HUES64 (cell line): ENCODE measurements around the gene FAM13C.
"Not testable (repeated sequence)": the region's sequence is repeated elsewhere in the genome, so short reads cannot be mapped to it uniquely, and the experiment has no call there.

Experiments used
- H3K27ac ChIP-seq: 2 replicates; pipeline ENCODE4 v1.7.0; 2013; ENCODE audit warnings: low read depth, low read length, inconsistent platforms
- H3K27me3 ChIP-seq: 2 replicates; pipeline ENCODE4 v1.6.1; 2013; ENCODE audit warnings: mild to moderate bottlenecking, low read length; ENCODE audit not compliant: insufficient read depth
- H3K36me3 ChIP-seq: 2 replicates; pipeline ENCODE4 v1.6.1; 2013; ENCODE audit warnings: mild to moderate bottlenecking, low read length; ENCODE audit not compliant: insufficient read depth
- H3K4me1 ChIP-seq: 2 replicates; pipeline ENCODE4 v1.6.1; 2013; ENCODE audit warnings: mild to moderate bottlenecking, low read length, moderate library complexity; ENCODE audit not compliant: insufficient read depth
- H3K4me3 ChIP-seq: 2 replicates; pipeline ENCODE4 v1.5.1; 2013; ENCODE audit warnings: mild to moderate bottlenecking, low read length, moderate library complexity
- H3K9ac ChIP-seq: 2 replicates; pipeline ENCODE4 v1.6.1; 2013; ENCODE audit warnings: mild to moderate bottlenecking, low read depth, low read length
- H3K9me3 ChIP-seq: 2 replicates; pipeline ENCODE4 v1.6.1; 2013; ENCODE audit warnings: low read depth, low read length; ENCODE audit not compliant: insufficient read depth
- WGBS: fragments of 150-250, 120-280 bp; methylation state at CpG from one replicate; pipeline ENCODE4 v1.1.7; 2013; ENCODE audit warnings: missing lambda C conversion rate; 5-methylcytosine and 5-hydroxymethylcytosine counted together

FAM13C gene

DNA sequence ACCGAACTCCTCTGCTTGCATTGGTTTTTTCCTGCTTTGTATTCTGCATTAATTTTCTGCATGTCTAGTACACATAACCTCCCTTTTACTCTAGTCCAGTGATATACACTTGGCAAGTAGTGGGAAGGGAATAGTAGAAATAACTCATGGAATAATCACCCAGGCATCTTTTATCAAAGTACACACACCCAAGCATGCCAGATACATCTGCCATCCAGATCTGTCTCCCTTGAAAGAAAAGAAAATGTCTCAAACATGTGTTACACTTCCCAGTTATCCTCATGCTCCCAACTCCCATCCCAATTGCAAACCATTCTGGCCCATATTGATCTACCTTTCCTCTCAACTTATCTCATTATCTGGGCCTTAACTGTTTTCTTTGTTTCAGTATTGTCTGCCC, 106.9 kb downstream of the FAM13C start:
- no peak overlapping the region for H3K27ac ChIP-seq
- H3K9ac ChIP-seq, result no peak overlapping the region
- WGBS, result 92% methylated on average over 1 of the region's 1 CpG
- H3K4me1 ChIP-seq, result no peaks in the 10 kb centered on the region
- no peaks in the 10 kb centered on the region for H3K27me3 ChIP-seq
- H3K36me3 ChIP-seq, result no peaks in the 10 kb centered on the region
- H3K4me3 ChIP-seq, result no peak overlapping the region
- H3K9me3 ChIP-seq, result no peaks in the 10 kb centered on the region

DNA sequence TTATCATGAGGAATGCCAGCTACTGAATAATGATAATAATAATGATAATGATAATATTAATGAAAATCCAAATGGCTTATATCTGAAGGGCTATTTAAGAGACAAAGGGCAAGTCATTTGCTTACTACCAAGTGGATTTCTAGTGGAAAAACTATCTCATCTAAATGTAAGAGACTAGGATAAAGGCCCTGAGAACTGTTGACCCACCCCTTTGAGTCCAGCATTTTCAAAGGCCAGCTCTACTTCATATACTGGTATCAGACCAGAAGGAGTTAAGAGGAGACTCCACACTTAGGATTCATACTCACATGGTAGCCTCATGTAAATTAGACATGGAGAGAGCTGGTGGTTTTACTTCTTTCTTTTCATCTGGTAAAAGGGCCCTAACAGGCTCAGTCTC, 109.9 kb downstream of the FAM13C start:
- H3K27me3 ChIP-seq, result no peaks in the 10 kb centered on the region
- no peaks in the 10 kb centered on the region for H3K36me3 ChIP-seq
- H3K9ac ChIP-seq, result no peak overlapping the region
- no peak overlapping the region for H3K27ac ChIP-seq
- no peak overlapping the region for H3K4me3 ChIP-seq
- no peaks in the 10 kb centered on the region for H3K4me1 ChIP-seq
- no peaks in the 10 kb centered on the region for H3K9me3 ChIP-seq

DNA sequence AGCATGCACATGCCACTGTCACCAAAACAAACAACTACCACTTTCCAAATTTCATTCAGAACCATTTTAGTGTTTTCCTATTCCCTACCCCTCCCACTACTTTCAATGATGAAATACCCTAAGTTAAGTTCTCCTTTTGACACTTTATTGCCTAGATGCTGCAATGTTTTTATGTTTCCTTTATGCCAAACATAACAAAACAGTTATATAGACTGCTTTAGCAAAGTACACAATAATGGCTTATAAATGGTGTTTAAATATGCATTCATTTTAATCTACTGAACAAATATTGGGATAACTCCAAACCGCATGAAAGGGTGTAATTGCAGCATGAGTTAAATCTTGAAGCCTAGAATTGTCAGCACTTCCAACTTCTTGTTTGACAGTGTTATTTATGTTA, 116.7 kb downstream of the FAM13C start:
- WGBS, result 80% methylated on average over 1 of the region's 1 CpG
- Histone ChIP-seq H3K4me3 (no peak overlapping the region), H3K9ac (no peak overlapping the region), H3K36me3 (no peaks in the 10 kb centered on the region), H3K9me3 (no peaks in the 10 kb centered on the region), H3K27me3 (no peaks in the 10 kb centered on the region), H3K4me1 (no peaks in the 10 kb centered on the region), H3K27ac (no peak overlapping the region)

DNA sequence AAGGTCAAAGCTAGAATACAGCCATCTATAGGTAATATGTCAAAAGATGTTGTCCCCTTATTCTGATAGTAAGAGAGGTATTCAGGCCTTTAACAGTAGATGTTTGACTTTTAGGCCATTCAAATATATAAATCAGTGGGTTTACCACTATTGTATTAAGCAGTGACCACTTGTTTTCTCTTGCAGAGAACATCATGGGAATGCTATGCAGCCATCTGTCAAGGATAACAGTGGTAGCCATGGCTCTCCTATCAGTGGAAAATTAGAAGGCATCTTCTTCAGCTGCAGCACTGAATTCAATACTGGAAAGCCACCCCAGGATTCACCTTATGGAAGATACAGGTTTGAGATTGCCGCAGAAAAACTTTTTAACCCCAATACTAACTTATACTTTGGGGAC, 117.5 kb downstream of the FAM13C start:
- Histone ChIP-seq H3K36me3 (no peaks in the 10 kb centered on the region), H3K27me3 (no peaks in the 10 kb centered on the region), H3K27ac (no peak overlapping the region), H3K9ac (no peak overlapping the region), H3K4me1 (no peaks in the 10 kb centered on the region), H3K9me3 (no peaks in the 10 kb centered on the region), H3K4me3 (no peak overlapping the region)
- WGBS, result 80% methylated on average over 1 of the region's 1 CpG

DNA sequence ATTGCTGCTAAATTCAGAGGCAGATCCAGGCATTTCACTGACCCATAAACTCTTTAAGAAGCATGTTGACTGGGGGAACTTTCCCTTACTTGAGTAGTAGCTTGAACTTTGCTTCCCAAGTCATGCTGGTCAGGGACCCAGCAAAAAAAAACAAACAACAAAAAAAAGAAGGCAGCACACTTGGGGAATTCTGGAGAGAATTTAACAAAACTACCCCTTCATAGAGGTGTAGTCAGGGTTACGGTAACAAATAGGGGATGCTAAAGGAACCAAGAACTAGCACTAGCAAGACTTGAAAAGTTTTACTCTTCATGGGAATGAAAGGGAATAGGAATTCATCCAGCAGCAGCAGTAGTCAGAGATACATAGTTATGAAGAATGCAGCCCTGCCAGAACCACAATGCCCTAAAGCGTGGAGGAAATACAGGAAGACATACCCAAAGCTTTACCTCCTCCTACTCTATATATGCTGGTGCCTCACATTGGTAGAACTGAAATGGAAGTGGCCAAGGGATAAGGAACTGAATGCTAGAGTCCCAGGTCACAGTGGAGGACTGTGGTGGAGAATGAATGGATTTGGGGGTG, 118.6 kb downstream of the FAM13C start:
- Histone ChIP-seq H3K27ac (no peak overlapping the region), H3K9ac (no peak overlapping the region), H3K36me3 (no peaks in the 10 kb centered on the region), H3K9me3 (no peaks in the 10 kb centered on the region), H3K4me3 (no peak overlapping the region), H3K27me3 (no peaks in the 10 kb centered on the region), H3K4me1 (no peaks in the 10 kb centered on the region)
- WGBS, result 96% methylated on average over 2 of the region's 2 CpGs

DNA sequence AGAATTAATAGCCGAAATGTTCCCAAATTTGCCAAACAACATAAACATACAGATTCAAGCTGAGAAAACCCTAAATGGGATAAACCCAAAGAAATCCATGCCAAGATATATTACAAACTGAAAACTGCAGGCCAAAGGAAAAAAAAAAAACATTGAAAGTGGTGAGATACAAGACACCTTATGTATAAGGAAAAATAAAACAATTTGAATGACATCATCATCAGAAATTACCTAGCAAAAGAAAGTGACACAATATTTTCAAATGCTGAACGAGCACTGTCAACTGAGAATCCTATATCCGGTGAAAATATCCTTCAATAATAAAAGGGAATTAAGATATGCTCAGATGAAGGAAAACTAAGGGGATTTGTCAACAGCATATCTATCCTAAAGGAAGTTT, 119.4 kb downstream of the FAM13C start:
- Histone ChIP-seq H3K9ac (no peak overlapping the region), H3K36me3 (no peaks in the 10 kb centered on the region), H3K9me3 (no peaks in the 10 kb centered on the region), H3K4me3 (no peak overlapping the region), H3K27me3 (no peaks in the 10 kb centered on the region), H3K27ac (no peak overlapping the region), H3K4me1 (no peaks in the 10 kb centered on the region)
- 100% methylated on average over 2 of the region's 3 CpGs for WGBS

DNA sequence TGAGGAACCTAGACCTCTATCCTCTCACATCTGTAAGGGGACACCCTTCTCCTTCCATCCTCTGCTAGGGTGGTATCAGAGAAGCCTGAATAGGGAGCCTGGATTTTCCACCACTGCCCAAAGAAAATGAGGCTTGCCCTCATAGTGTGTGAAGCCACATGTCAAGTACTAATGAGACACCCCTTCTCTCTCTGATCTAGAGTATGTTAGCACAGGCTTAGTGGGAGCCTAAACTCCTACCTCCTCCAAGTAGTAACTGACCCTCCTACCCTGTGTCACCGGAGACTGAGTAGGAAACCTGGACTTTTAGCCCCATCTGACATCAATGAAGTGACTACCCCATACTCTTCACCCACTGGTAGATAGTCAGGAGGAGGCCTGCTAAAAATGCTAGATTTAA, 120.3 kb downstream of the FAM13C start:
- Histone ChIP-seq H3K4me3 (no peak overlapping the region), H3K27ac (no peak overlapping the region), H3K27me3 (no peaks in the 10 kb centered on the region), H3K9me3 (no peaks in the 10 kb centered on the region), H3K9ac (no peak overlapping the region), H3K36me3 (no peaks in the 10 kb centered on the region), H3K4me1 (no peaks in the 10 kb centered on the region)
- 100% methylated on average over 1 of the region's 1 CpG for WGBS

DNA sequence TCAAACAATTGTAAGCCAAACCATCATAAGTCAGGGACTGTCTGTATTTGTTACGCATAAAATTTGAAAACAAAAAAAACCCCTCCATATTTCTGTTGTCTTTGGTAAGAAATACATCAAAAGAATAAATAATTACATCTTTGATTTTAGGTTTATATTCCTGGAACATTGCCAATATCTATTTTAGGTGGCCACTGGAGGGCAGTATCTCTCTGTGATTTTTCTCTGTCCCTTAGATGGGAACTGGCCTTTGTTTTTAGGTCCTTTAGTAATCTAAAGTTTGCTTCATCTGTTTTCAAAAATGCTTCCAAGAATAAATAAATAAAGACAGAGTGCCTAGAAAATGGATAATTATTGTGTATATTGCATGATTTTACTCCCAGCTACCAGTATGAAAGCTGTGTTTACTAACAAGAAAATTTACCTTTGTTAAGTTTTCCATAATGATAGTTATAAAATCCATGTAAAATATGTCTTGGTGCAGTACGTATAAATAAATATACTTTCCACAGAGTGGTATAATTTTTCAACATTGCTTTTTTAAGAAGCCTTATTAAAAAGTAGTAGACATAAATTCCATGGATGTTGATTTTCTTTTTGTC, 121.7 kb downstream of the FAM13C start:
- WGBS, result no CpG with 5 or more reads among the region's 2 CpGs
- Histone ChIP-seq H3K4me1 (no peaks in the 10 kb centered on the region), H3K9ac (no peak overlapping the region)

DNA sequence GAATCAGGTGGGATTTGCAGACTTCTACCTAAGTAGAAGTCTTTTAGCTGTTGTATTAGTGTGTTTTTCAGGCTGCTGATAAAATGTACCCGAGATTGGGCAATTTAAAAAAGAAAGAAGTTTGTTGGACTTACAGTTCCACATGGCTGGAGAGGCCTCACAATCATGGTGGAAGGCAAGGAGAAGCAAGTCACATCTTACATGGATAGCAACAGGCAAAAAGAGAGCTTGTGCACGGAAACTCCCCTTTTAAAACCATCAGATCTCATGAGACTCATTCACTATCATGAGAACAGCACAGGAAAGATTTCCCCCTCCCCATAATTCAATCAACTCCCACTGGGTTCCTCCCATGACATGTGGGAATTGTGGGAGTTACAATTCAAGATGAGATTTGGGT, 123.2 kb downstream of the FAM13C start:
- H3K9ac ChIP-seq, H3K9me3 ChIP-seq, H3K27me3 ChIP-seq, H3K27ac ChIP-seq, H3K4me1 ChIP-seq, H3K4me3 ChIP-seq, H3K36me3 ChIP-seq: not testable (repeated sequence)
- WGBS, result 96% methylated on average over 2 of the region's 2 CpGs

More for the DNA sequence above, 121.7 kb downstream of the FAM13C start:
- Histone ChIP-seq H3K9me3 (no peaks in the 10 kb centered on the region), H3K27ac (no peak overlapping the region), H3K36me3 (no peaks in the 10 kb centered on the region), H3K27me3 (no peaks in the 10 kb centered on the region), H3K4me3 (no peak overlapping the region)

DNA sequence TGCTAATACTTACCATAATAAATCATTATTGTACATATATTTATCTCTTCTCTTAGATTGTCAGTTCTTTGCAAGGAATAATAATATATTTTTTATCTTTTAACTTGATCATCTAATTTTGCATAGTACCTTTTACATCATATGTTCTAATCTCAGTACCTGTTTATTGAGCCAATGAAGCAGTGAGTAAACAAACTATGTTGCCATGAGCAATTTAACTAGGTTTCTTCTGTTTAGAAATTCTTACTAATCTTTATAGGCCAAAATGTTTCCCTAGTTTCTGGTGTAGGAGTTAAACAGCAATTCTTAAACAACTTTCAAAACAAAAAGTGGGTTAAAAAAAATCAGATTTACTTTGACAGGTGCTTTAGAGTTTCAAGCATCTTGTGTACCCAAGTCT, 124.6 kb downstream of the FAM13C start:
- Histone ChIP-seq H3K36me3 (no peaks in the 10 kb centered on the region), H3K9ac (no peak overlapping the region), H3K4me3 (no peak overlapping the region), H3K27me3 (no peaks in the 10 kb centered on the region), H3K4me1 (no peaks in the 10 kb centered on the region), H3K9me3 (no peaks in the 10 kb centered on the region), H3K27ac (no peak overlapping the region)

DNA sequence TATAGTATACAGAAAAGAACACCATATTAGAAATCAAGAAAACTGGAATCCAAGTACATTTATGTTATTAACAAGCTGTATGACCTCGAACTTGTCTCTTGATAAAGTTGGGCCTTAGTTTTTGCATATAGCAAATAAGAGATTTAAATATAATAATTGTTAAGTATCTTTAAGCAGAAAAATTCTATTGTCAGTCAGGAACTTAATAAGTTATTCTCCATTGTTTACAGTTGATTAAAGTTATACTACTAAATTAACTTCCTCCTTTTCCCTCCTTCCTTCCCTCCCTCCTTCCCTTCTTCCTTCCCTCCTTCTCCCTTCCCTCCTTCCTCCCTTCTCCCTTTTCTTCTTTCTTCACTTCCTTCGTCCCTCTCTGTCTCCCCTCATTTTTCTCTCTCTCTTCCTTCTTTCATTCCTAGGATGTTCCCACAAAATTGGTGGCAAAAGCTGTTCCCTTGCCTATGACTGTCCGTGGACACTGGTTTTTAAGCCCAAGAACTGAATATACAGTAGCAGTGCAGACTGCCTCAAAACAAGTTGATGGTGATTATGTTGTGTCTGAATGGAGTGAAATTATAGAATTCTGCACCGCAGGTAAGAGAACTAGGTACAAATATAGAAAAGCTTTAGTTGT, 126.2 kb downstream of the FAM13C start:
- H3K27ac ChIP-seq, result no peak overlapping the region
- H3K4me1 ChIP-seq, result no peaks in the 10 kb centered on the region
- no peaks in the 10 kb centered on the region for H3K9me3 ChIP-seq
- H3K27me3 ChIP-seq, result no peaks in the 10 kb centered on the region
- H3K36me3 ChIP-seq, result no peaks in the 10 kb centered on the region
- H3K4me3 ChIP-seq, result no peak overlapping the region
- WGBS, result 89% methylated on average over 3 of the region's 4 CpGs
- H3K9ac ChIP-seq, result no peak overlapping the region
